GM12878 (cell line): Measurements from ENCODE around the gene CGN. TPM values are rescaled to one million over a fixed set of nuclear protein-coding genes. Genes with fewer than 3 reads are reported as not detected.
A peak's percentile ranks its signal among the peaks of the same experiment; 100 is the strongest.

ENCODE experiments used
- ATAC-seq: fragments of 200-7000 bp; cut with Tn5 transposase; 3 replicates; pipeline ENCODE4 v1.9.1; 2020; ENCODE audit warnings: mild to moderate bottlenecking, moderate library complexity
- BruUV-seq: library from RNA; stranded (reverse); fragments of 400-500 nt; replicated peaks from 2 replicates; lab custom pipeline; 2021; lab: Mats Ljungman, UMichigan
- CTCF ChIA-PET: fragments of 300-600 bp; sonication (Branson Sonifier 250); formaldehyde crosslinking; extraction: SDS; loops from one replicate; lab custom pipeline; 2021; ENCODE audit warnings: inconsistent platforms; lab: Yijun Ruan, JAX
- POLR2A ChIA-PET: fragments of 350-600 bp; formaldehyde crosslinking; extraction: SDS; loops from one replicate; lab custom pipeline; 2021; ENCODE audit warnings: inconsistent platforms; lab: Charles Lee
- RAD21 ChIA-PET: fragments of 300-600 bp; sonication (Branson Sonifier 250); formaldehyde crosslinking; loops from one replicate; lab custom pipeline; 2023; ENCODE audit warnings: antibody characterized with exemption; ENCODE audit not compliant: unreplicated experiment; lab: Charles Lee
- SMC1A ChIA-PET: fragments of 300-600 bp; sonication (Branson Sonifier 250); formaldehyde crosslinking; loops from one replicate; lab custom pipeline; 2023; ENCODE audit not compliant: unreplicated experiment, uncharacterized antibody; lab: Charles Lee
- DNase-seq: peaks from one replicate; pipeline ENCODE4 v3.0.0-alpha.2; 2011; ENCODE audit warnings: low read depth, low spot score
- FAIRE-seq: peaks from 3 replicates; lab custom pipeline; 2011; peaks lifted over from hg19 to GRCh38; lab: Jason Lieb, UNC
- H2AFZ ChIP-seq: 2 replicates; pipeline ENCODE4 v1.6.0; 2011; ENCODE audit warnings: low read depth, low read length, control low read depth; ENCODE audit not compliant: control insufficient read depth
- H3K27ac ChIP-seq: 2 replicates; pipeline ENCODE4 v1.5.1; 2011; ENCODE audit warnings: control low read depth; ENCODE audit not compliant: control insufficient read depth, insufficient read depth
- H3K27me3 ChIP-seq, 2 experiments: replicated peaks in 1 of 2; 2 replicates each; pipeline versions ENCODE4 v1.6.0 to v1.6.1; 2011; ENCODE audit warnings: low read length in 1 of 2; ENCODE audit not compliant: control insufficient read depth in 2 of 2, insufficient read depth in 2 of 2
- H3K36me3 ChIP-seq, 2 experiments: 2 replicates each; pipeline ENCODE4 v1.5.1; 2011; ENCODE audit warnings: low read length in 1 of 2; ENCODE audit not compliant: control insufficient read depth in 2 of 2, insufficient read depth in 2 of 2
- H3K4me1 ChIP-seq: 2 replicates; pipeline ENCODE4 v1.6.1; 2011; ENCODE audit warnings: mild to moderate bottlenecking, low read length, moderate library complexity, mixed read lengths; ENCODE audit not compliant: control insufficient read depth, insufficient read depth
- H3K4me2 ChIP-seq: 2 replicates; pipeline ENCODE4 v1.6.0; 2011; ENCODE audit warnings: control low read depth; ENCODE audit not compliant: control insufficient read depth, insufficient read depth
- H3K4me3 ChIP-seq: fragments of 200-600 bp; sonication (generic); 2 replicates; pipeline ENCODE4 v1.5.1; 2016
- H3K79me2 ChIP-seq: 2 replicates; pipeline ENCODE4 v1.6.0; 2011; ENCODE audit warnings: low read length; ENCODE audit not compliant: control insufficient read depth, insufficient read depth
- H3K9ac ChIP-seq: 2 replicates; pipeline ENCODE4 v1.8.0; 2011; ENCODE audit warnings: low read length, control low read depth, mixed read lengths; ENCODE audit not compliant: control insufficient read depth, insufficient read depth
- H3K9me3 ChIP-seq: replicated peaks from 3 replicates; pipeline ENCODE4 v1.5.1; 2011; ENCODE audit warnings: mild to moderate bottlenecking, low read length; ENCODE audit not compliant: control insufficient read depth, insufficient read depth
- H4K20me1 ChIP-seq: 2 replicates; pipeline ENCODE4 v1.6.0; 2011; ENCODE audit not compliant: control insufficient read depth, insufficient read depth
- ATF3 ChIP-seq: IDR thresholded peaks from 2 replicates; pipeline ENCODE4 v1.6.1; 2011; ENCODE audit warnings: low read depth, mild to moderate bottlenecking, low read length, moderate library complexity, borderline replicate concordance; ENCODE audit errors: extremely low read depth
- CBX5 ChIP-seq: sonication (generic); IDR thresholded peaks from 2 replicates; pipeline ENCODE4 v1.6.1; 2016; ENCODE audit warnings: low read depth, moderate library complexity, mild to moderate bottlenecking, inconsistent platforms
- CHD2 ChIP-seq: IDR thresholded peaks from 2 replicates; pipeline ENCODE4 v1.6.1; 2011; ENCODE audit warnings: low read depth, low read length, improper control_type of control experiment, borderline replicate concordance
- CREB1 ChIP-seq: IDR thresholded peaks from 2 replicates; pipeline ENCODE4 v1.6.1; 2012; ENCODE audit warnings: low read depth, mild to moderate bottlenecking, inconsistent platforms
- FOS ChIP-seq: IDR thresholded peaks from 3 replicates; pipeline ENCODE4 v1.6.1; 2011; ENCODE audit warnings: borderline replicate concordance; ENCODE audit not compliant: insufficient read length; ENCODE audit errors: extremely low read depth
- GATAD2B ChIP-seq: fragments of 450-650 bp; conservative IDR thresholded peaks from 2 replicates; pipeline ENCODE4 v1.6.1; 2017; ENCODE audit warnings: low read depth, mild to moderate bottlenecking, moderate library complexity
- IRF4 ChIP-seq: IDR thresholded peaks from 2 replicates; pipeline ENCODE4 v1.6.1; 2011; ENCODE audit warnings: low read depth, low read length
- MXI1 ChIP-seq: fragments of 150-350 bp; IDR thresholded peaks from 2 replicates; pipeline ENCODE4 v1.6.1; 2011; ENCODE audit warnings: low read depth, mild to moderate bottlenecking, inconsistent platforms, low read length, improper control_type of control experiment
- NFIC ChIP-seq: IDR thresholded peaks from 2 replicates; pipeline ENCODE4 v1.6.1; 2012; ENCODE audit warnings: low read depth, mild to moderate bottlenecking, inconsistent platforms, low read length, moderate library complexity
- PAX5 ChIP-seq: IDR thresholded peaks from 2 replicates; pipeline ENCODE4 v1.6.1; 2011; ENCODE audit warnings: low read depth, low read length, borderline replicate concordance
- POLR2AphosphoS2 ChIP-seq: IDR thresholded peaks from 2 replicates; pipeline ENCODE4 v1.6.1; 2011; ENCODE audit warnings: low read depth, mild to moderate bottlenecking, low read length, improper control_type of control experiment, moderate library complexity
- RAD21 ChIP-seq: IDR thresholded peaks from 2 replicates; pipeline ENCODE4 v1.6.1; 2011; ENCODE audit warnings: mild to moderate bottlenecking, low read depth, low read length, moderate library complexity; ENCODE audit not compliant: insufficient read depth
- RAD51 ChIP-seq: fragments of 450-650 bp; IDR thresholded peaks from 2 replicates; pipeline ENCODE4 v1.6.1; 2016; ENCODE audit warnings: moderate library complexity, mild to moderate bottlenecking, inconsistent platforms
- RUNX3 ChIP-seq: IDR thresholded peaks from 2 replicates; pipeline ENCODE4 v1.6.1; 2012; ENCODE audit warnings: low read length, inconsistent platforms
- WRNIP1 ChIP-seq: IDR thresholded peaks from 2 replicates; pipeline ENCODE4 v1.6.1; 2011; ENCODE audit warnings: low read depth, low read length, improper control_type of control experiment, borderline replicate concordance
- ZNF384 ChIP-seq: IDR thresholded peaks from 2 replicates; pipeline ENCODE4 v1.6.1; 2012; ENCODE audit warnings: low read depth, mild to moderate bottlenecking, low read length, improper control_type of control experiment, borderline replicate concordance
- WGBS: methylation state at CpG from one replicate; pipeline ENCODE4 v1.1.6; 2016; ENCODE audit warnings: low lambda C conversion rate; ENCODE audit not compliant: insufficient replicate concordance, insufficient coverage; ENCODE audit errors: missing lambda C conversion rate; 5-methylcytosine and 5-hydroxymethylcytosine counted together
- in situ Hi-C: fragments of 300-500 bp; cut with MboI; formaldehyde crosslinking; loops from 9 replicates; pipeline ENCODE4 v1.14.3; 2018; ENCODE audit warnings: mixed read lengths
- intact Hi-C: fragments of 100-400 bp; cut with micrococcal nuclease; formaldehyde crosslinking; loops from one replicate; pipeline ENCODE4 v1.14.2; 2022; ENCODE audit not compliant: unreplicated experiment
- polyA plus RNA-seq, 11 experiments: library from polyadenylated mRNA; depleted of rRNA in 4 of 11; unstranded in 6 of 11; stranded (reverse) in 5 of 11; fragments of >200 nt; fragmentation: Nextera tagmentation in 4 of 11; fragmentation: Illumina TruSeq in 1 of 11; extraction: Ambion mirVana in 4 of 11; extraction: Trizol in 1 of 11; gene quantifications; 1 replicate in 1 of 11; 2 replicates in 10 of 11; pipeline versions ENCODE4 v1.2.1 to v1.2.3, GENCODE V29; 2011 to 2016; ENCODE audit warnings: inconsistent platforms in 2 of 11, missing spikeins in 2 of 11, low read depth in 1 of 11
- total RNA-seq, 4 experiments: library from RNA; depleted of rRNA in 3 of 4; stranded (reverse); fragments of >200 nt in 3 of 4; fragmentation: Illumina TruSeq in 1 of 4; extraction: Trizol in 1 of 4; gene quantifications; 2 replicates each; pipeline versions ENCODE4 v1.2.1 to v1.2.3, GENCODE V29; 2013 to 2021

The CGN gene
- total and polyA plus RNA-seq, 10 of the 15 experiments (the other 5 are each of a cell fraction or from before 2014, with no cell fraction given) = 0.11 to 6.5 (median 3.4) TPM

DNA sequence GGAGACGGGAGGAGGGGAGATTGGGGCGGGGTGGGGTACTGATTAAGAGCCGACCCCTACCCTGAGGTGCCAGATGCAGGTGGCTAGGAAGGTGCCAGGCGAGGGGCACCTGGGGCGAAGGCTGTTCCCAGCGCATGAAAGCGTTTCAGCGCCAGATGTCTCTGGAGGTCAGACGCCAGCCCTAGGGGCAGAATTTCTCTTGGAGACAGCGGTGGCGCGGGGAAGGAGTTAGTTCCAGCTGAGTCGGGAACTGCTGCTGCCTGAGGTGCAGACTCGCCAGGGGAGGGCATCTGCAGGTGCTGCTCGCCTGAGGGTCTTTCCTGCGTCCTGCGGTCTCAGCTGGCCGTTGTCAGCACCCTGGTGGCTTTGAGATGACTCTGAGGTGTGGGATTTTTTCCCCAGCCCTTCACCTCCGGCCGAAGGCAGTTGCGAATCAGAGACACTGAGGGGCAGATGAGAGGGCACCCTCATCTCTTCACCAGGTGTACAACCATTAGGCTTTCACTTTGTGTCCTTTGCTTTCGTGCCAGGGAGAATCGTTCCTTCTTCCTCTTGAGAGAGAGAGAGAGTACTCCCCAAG lies 539 bp downstream of the CGN start:
- Histone ChIP-seq H3K4me1 (peaks cover 23% of the 10 kb centered on the region), H3K79me2 (no peaks in the 10 kb centered on the region), H3K36me3 (no peaks in the 10 kb centered on the region), H3K27ac (no peak overlapping the region), H4K20me1 (no peaks in the 10 kb centered on the region), H3K9me3 (no peaks in the 10 kb centered on the region), H3K27me3 (peaks cover 6 to 7% of the 10 kb centered on the region in 2 experiments), H2AFZ (peak overlapping the region; percentile 71), H3K4me2 (peak overlapping the region; percentile 98), H3K9ac (peak overlapping the region; percentile 43; the same call in 1 of the 2 replicates), H3K4me3 (peak overlapping the region; percentile 65)
- FAIRE-seq (no peak), DNase-seq (no peak), ATAC-seq (peak; percentile 40)
- POLR2A ChIA-PET = no interaction called here
- TF ChIP-seq RUNX3 (peak; percentile 48; the same call in 1 of the 2 replicates), CHD2 (no peak), RAD21 (0 out of 2 replicates have a peak, but pooled peaks have one; percentile 10)
- CTCF ChIA-PET = no interaction called here
- BruUV-seq = no TSS peak
- intact Hi-C loops = loop anchor here (5.0 kb wide), 1 partner anchor 69 kb away; no protein-coding TSS in a partner anchor
- SMC1A ChIA-PET = no interaction called here
- 2% methylated on average over 23 of the region's 23 CpGs for WGBS
- RAD21 ChIA-PET = interaction anchor here (0.6 to 1.6 kb wide), 2 partner anchors 68 to 93 kb away, joined by 3 to 4 read pairs; no protein-coding TSS in a partner anchor
- in situ Hi-C loops = loop anchor here (5.0 kb wide), 1 partner anchor 64 kb away; no protein-coding TSS in a partner anchor

DNA sequence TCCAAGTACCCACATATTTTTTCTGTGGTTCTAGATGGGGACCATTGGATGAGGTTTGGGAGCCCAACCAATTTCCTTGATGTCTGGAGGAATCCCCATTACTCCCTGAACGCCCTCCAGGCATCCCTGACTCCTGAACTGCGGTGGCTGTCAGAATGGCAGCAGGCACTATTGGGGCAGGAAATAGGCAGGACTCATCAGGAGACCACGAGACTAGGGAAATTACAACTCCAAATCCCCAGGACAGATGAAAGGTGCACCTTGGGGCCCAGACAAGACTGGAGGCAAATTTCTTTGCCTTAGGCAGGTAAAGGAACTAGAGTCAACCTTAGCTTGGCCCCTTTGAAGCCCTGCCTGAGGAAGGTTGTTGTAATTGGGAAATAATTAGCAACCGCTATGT lies 1.1 kb downstream of the CGN start:
- in situ Hi-C loops (loop anchor here (5.0 kb wide), 1 partner anchor 65 kb away; no protein-coding TSS in a partner anchor), intact Hi-C loops (loop anchor here (5.0 kb wide), 1 partner anchor 70 kb away; no protein-coding TSS in a partner anchor)
- RAD21 ChIA-PET = no interaction called here
- no peak for FAIRE-seq
- Histone ChIP-seq H3K9ac (no peak overlapping the region), H3K79me2 (no peaks in the 10 kb centered on the region), H3K27me3 (peaks cover 6 to 7% of the 10 kb centered on the region in 2 experiments), H3K36me3 (no peaks in the 10 kb centered on the region), H3K4me1 (peaks cover 23% of the 10 kb centered on the region), H3K4me3 (peak overlapping the region; percentile 65; the same call in 1 of the 2 replicates), H3K9me3 (no peaks in the 10 kb centered on the region), H2AFZ (no peak overlapping the region), H3K27ac (no peak overlapping the region), H4K20me1 (no peaks in the 10 kb centered on the region), H3K4me2 (peak overlapping the region; percentile 98)
- no peak for DNase-seq
- ATAC-seq = no peak
- SMC1A ChIA-PET = no interaction called here
- POLR2A ChIA-PET = no interaction called here
- CTCF ChIA-PET = no interaction called here
- 59% methylated on average over 4 of the region's 4 CpGs for WGBS
- BruUV-seq = no TSS peak
- TF ChIP-seq GATAD2B = no peak
- TF ChIP-seq IRF4 = no peak
- no peak for TF ChIP-seq POLR2AphosphoS2
- TF ChIP-seq ZNF384 = no peak
- TF ChIP-seq PAX5 = no peak
- no peak for TF ChIP-seq CBX5
- TF ChIP-seq RAD51 = no peak
- TF ChIP-seq RAD21 = no peak
- no peak for TF ChIP-seq MXI1
- no peak for TF ChIP-seq CREB1
- TF ChIP-seq ATF3 = no peak
- TF ChIP-seq FOS = no peak
- no peak for TF ChIP-seq NFIC
- TF ChIP-seq WRNIP1 = no peak
